Prostate gland (tissue), 2 donors: ENCODE results near the gene TEKT1.

Experiments used
- CTCF ChIP-seq, 4 experiments: fragments of 200-600 bp in 2 of 4; fragments of 450-650 bp in 2 of 4; sonication (generic) in 2 of 4; IDR thresholded peaks; 1 replicate in 3 of 4; 2 replicates in 1 of 4; pipeline ENCODE4 v1.5.1; 2016 to 2019; ENCODE audit warnings: antibody characterized with exemption in 4 of 4, mild to moderate bottlenecking in 2 of 4, moderate library complexity in 2 of 4
- POLR2A ChIP-seq: fragments of 450-650 bp; IDR thresholded peaks from one replicate; pipeline ENCODE4 v1.6.1; 2016; ENCODE audit warnings: antibody characterized with exemption, mild to moderate bottlenecking
- POLR2AphosphoS5 ChIP-seq: sonication (generic); formaldehyde crosslinking; IDR thresholded peaks from one replicate; pipeline ENCODE4 v1.6.1; 2017; ENCODE audit warnings: antibody characterized with exemption

GRCh38 chr17:6857904-6858303, 26.4 kb upstream of the TEKT1 start:
- TF ChIP-seq CTCF (IDR thresholded peaks at IDR 0.05) (no peak), POLR2AphosphoS5 (no peak), POLR2A (no peak)
